Esophagus muscularis mucosa (tissue), 4 donors: ENCODE measurements around the gene SRGAP3.

Experiments
- CTCF ChIP-seq, 3 experiments: fragments of 200-600 bp in 2 of 3; fragments of 450-650 bp in 1 of 3; sonication (generic) in 2 of 3; IDR thresholded peaks; one replicate each; pipeline ENCODE4 v1.5.1; 2017 to 2019; ENCODE audit warnings: antibody characterized with exemption in 3 of 3, mild to moderate bottlenecking in 2 of 3, moderate library complexity in 1 of 3
- EP300 ChIP-seq: sonication (generic); formaldehyde crosslinking; IDR thresholded peaks from one replicate; pipeline ENCODE4 v1.6.1; 2017; ENCODE audit warnings: antibody characterized with exemption
- POLR2A ChIP-seq: fragments of 450-650 bp; IDR thresholded peaks from one replicate; pipeline ENCODE4 v1.6.1; 2017; ENCODE audit warnings: antibody characterized with exemption, moderate library complexity, mild to moderate bottlenecking, low read depth

DNA sequence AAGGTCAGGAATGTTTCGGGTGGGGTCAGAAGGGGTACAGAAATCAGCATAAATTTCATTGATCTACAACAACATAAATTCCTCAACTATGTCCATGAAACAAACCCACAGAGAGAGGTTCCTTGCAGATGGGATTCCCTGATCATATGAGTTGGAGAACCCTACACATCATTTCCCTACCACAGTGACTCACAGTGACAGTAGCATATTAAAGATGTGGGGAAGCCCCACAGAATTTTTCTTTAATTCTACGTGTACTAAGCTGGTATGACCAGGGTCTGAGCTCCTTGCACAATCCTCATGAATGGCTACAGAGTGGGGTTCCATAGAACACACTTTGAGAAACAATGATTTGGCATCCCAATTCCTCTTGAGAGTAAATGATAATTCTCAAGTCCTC lies 169.3 kb downstream of the SRGAP3 start:
- TF ChIP-seq POLR2A: no peak
- no peak for TF ChIP-seq CTCF (IDR thresholded peaks at IDR 0.05)
- TF ChIP-seq EP300: no peak
